Upper lobe of right lung (tissue), 1 donor: ENCODE measurements around the gene NTRK3. TPM values are rescaled to one million over a fixed set of nuclear protein-coding genes. Genes with fewer than 3 reads are reported as not detected.

ENCODE experiments used
- ATAC-seq: fragments of 200-7000 bp; cut with Tn5 transposase; one replicate; pipeline ENCODE4 v1.9.1; 2020; ENCODE audit warnings: mild to moderate bottlenecking, moderate library complexity
- DNase-seq: peaks from one replicate; pipeline ENCODE4 v3.0.0-alpha.2; 2020
- H3K27ac ChIP-seq: fragments of 200-600 bp; one replicate; pipeline ENCODE4 v1.8.0; 2022
- H3K27me3 ChIP-seq: fragments of 200-600 bp; one replicate; pipeline ENCODE4 v1.8.0; 2022; ENCODE audit warnings: mild to moderate bottlenecking
- H3K36me3 ChIP-seq: fragments of 200-600 bp; one replicate; pipeline ENCODE4 v1.8.0; 2022
- H3K4me1 ChIP-seq: fragments of 200-600 bp; one replicate; pipeline ENCODE4 v1.8.0; 2022
- H3K4me3 ChIP-seq: fragments of 200-600 bp; one replicate; pipeline ENCODE4 v1.8.0; 2022; ENCODE audit warnings: mild to moderate bottlenecking
- H3K9me3 ChIP-seq: fragments of 200-600 bp; one replicate; pipeline ENCODE4 v1.8.0; 2022
- CTCF ChIP-seq: fragments of 200-600 bp; IDR thresholded peaks from one replicate; pipeline ENCODE4 v1.8.0; 2022; ENCODE audit warnings: antibody characterized with exemption
- intact Hi-C: fragments of 100-400 bp; cut with DNase I; formaldehyde crosslinking; loops from one replicate; pipeline ENCODE4 v1.11.0; 2022
- total RNA-seq: library from RNA; stranded (reverse); fragmentation: NEBNext Ultra II Directional; extraction: Animal tissue kit (Norgen Biotek cat#: 25700); gene quantifications from one replicate; pipeline ENCODE4 v1.2.1, GENCODE V29; 2021
- donor health status: DM: no; HTN: yes; CAD: no; lungs with severe emphysema.

Gene NTRK3
- total RNA-seq, 1 donor from 2014 or later = 2.8 TPM

- H3K4me3 ChIP-seq = no peak overlapping the region
- intact Hi-C loops = no loop called here
- TF ChIP-seq CTCF = no peak
- no peak overlapping the region for H3K27ac ChIP-seq
- no peaks in the 10 kb centered on the region for H3K36me3 ChIP-seq
- H3K4me1 ChIP-seq = no peaks in the 10 kb centered on the region
- H3K27me3 ChIP-seq = no peaks in the 10 kb centered on the region
- no peak for DNase-seq
- no peaks in the 10 kb centered on the region for H3K9me3 ChIP-seq
- ATAC-seq = no peak
Measured at GRCh38 chr15:88223084-88223483, 33.5 kb downstream of the NTRK3 start.

- no peak for DNase-seq
- intact Hi-C loops = no loop called here
- no peaks in the 10 kb centered on the region for H3K27me3 ChIP-seq
Measured at GRCh38 chr15:88221836-88222235, 34.7 kb downstream of the NTRK3 start.

DNA sequence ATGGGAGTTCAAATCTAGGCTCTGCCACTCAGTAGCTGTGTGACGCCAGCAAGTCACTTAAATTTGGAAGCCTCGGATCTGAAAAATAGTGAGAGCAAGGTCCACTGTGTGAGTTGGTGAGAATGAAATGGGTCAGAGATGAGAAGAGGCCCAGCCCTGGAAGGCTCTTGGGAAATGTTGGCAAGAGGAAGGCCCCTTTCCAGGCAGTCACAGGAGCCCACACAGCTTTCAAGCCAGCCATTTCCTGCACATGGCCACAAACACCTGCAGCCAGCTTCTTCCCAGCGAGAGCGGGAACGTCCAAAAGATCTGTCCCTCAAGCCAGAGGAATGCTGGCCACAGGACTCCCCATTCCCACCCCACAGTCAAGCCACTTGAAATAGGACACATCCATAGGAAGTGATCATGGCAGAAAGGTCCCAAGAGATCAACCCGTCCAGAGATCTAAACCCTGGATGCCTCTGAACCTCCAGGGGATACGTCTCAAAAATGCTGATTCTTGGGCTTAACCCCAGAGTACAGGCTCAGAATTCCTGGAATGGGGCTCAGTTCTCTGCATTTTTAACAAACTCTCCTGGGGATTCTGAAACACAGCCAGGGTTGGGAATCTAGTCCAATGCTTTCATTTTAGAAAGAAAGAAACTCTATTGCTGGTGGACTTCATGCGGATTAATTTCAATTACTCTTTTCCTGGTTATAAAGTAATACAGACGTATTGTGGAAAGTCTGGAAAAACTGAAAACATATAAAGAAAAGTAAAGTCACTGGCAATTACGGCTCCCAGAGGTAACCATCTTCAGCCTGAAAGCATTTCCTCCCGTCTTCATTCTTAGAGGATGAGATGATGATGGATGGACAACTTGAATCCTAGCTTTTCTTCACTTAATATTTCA is 35.9 kb downstream of the NTRK3 start:
- Histone ChIP-seq H3K4me1 (no peaks in the 10 kb centered on the region), H3K4me3 (no peak overlapping the region), H3K27me3 (no peaks in the 10 kb centered on the region), H3K27ac (no peak overlapping the region), H3K9me3 (no peaks in the 10 kb centered on the region), H3K36me3 (no peaks in the 10 kb centered on the region)
- TF ChIP-seq CTCF = no peak
- ATAC-seq = no peak
- no peak for DNase-seq
- intact Hi-C loops = no loop called here

More at GRCh38 chr15:88221836-88222235, 34.7 kb downstream of the NTRK3 start:
- H3K36me3 ChIP-seq = no peaks in the 10 kb centered on the region
- ATAC-seq = no peak
- no peaks in the 10 kb centered on the region for H3K9me3 ChIP-seq
- TF ChIP-seq CTCF = no peak
- H3K4me3 ChIP-seq = no peak overlapping the region
- no peaks in the 10 kb centered on the region for H3K4me1 ChIP-seq
- H3K27ac ChIP-seq = no peak overlapping the region

DNA sequence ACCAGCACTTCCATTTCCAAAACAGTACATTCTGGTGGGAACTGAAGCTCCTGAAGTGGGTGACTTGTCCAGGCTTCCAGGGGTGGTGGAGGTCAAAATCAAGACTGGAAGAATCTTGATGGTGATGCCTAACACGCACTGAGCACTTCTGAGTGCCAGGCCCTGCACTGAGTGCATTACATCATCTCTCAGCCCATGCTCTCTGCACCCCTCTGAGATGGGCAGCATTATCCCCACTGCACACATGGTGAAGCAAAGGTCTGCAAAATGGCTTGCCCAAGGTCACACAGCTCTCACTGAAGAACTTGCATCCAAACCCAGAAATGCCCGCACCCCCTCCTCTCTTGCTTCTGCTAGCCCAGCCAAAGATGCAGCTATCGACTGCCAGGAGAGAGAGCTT is 36.9 kb downstream of the NTRK3 start:
- H3K4me3 ChIP-seq = no peak overlapping the region
- H3K27ac ChIP-seq = no peak overlapping the region
- intact Hi-C loops = no loop called here
- no peaks in the 10 kb centered on the region for H3K36me3 ChIP-seq
- H3K27me3 ChIP-seq = no peaks in the 10 kb centered on the region
- DNase-seq (no peak), ATAC-seq (no peak)
- H3K4me1 ChIP-seq = no peaks in the 10 kb centered on the region
- no peak for TF ChIP-seq CTCF
- no peaks in the 10 kb centered on the region for H3K9me3 ChIP-seq

- ATAC-seq (no peak), DNase-seq (no peak)
- no peaks in the 10 kb centered on the region for H3K27me3 ChIP-seq
- H3K4me1 ChIP-seq = no peaks in the 10 kb centered on the region
- intact Hi-C loops = no loop called here
- no peak overlapping the region for H3K27ac ChIP-seq
- no peaks in the 10 kb centered on the region for H3K9me3 ChIP-seq
- TF ChIP-seq CTCF = no peak
- no peak overlapping the region for H3K4me3 ChIP-seq
- no peaks in the 10 kb centered on the region for H3K36me3 ChIP-seq
Measured at GRCh38 chr15:88218557-88219221, 37.9 kb downstream of the NTRK3 start.
